Keratinocyte (primary cell): ENCODE results near the gene TIMM22. TPM values are rescaled to one million over a fixed set of nuclear protein-coding genes. Genes with fewer than 3 reads are reported as not detected.

Source experiments
- DNase-seq: peaks from one replicate; pipeline ENCODE4 v3.0.0-alpha.2; 2011; ENCODE audit warnings: low read depth, missing footprints, low spot score
- FAIRE-seq: peaks from 2 replicates; lab custom pipeline; 2011; peaks lifted over from hg19 to GRCh38; lab: Jason Lieb, UNC
- H2AFZ ChIP-seq: 2 replicates; pipeline ENCODE4 v1.6.0; 2012; ENCODE audit warnings: low read length, control low read depth, inconsistent platforms; ENCODE audit not compliant: control insufficient read depth
- H3K27ac ChIP-seq: 2 replicates; pipeline ENCODE4 v1.5.1; 2011; ENCODE audit warnings: low read length; ENCODE audit not compliant: control insufficient read depth, insufficient read depth
- H3K27me3 ChIP-seq: 3 replicates; pipeline ENCODE4 v1.6.0; 2011; ENCODE audit warnings: low read length; ENCODE audit not compliant: control insufficient read depth, insufficient read depth; ENCODE audit errors: extremely low read depth
- H3K36me3 ChIP-seq, 2 experiments: 2 replicates in 1 of 2; 3 replicates in 1 of 2; pipeline ENCODE4 v1.5.1; 2011; ENCODE audit warnings: low read length in 2 of 2, mild to moderate bottlenecking in 1 of 2; ENCODE audit not compliant: control insufficient read depth in 2 of 2, insufficient read depth in 2 of 2; ENCODE audit errors: extremely low read depth in 1 of 2
- H3K4me1 ChIP-seq: 3 replicates; pipeline ENCODE4 v1.5.1; 2011; ENCODE audit warnings: low read length; ENCODE audit not compliant: control insufficient read depth, insufficient read depth; ENCODE audit errors: extremely low read depth
- H3K4me2 ChIP-seq: 3 replicates; pipeline ENCODE4 v1.6.0; 2011; ENCODE audit warnings: low read depth, low read length; ENCODE audit not compliant: control insufficient read depth, insufficient read depth; ENCODE audit errors: extremely low read depth
- H3K4me3 ChIP-seq, 3 experiments: fragments of 200-600 bp in 1 of 3; sonication (generic) in 1 of 3; 2 replicates in 2 of 3; 3 replicates in 1 of 3; pipeline ENCODE4 v1.5.1; 2011 to 2016; ENCODE audit warnings: low read length in 3 of 3, mild to moderate bottlenecking in 3 of 3, control low read depth in 2 of 3, inconsistent platforms in 1 of 3, low read depth in 1 of 3, mixed read lengths in 1 of 3, mixed run types in 1 of 3, moderate library complexity in 1 of 3; ENCODE audit not compliant: control insufficient read depth in 2 of 3, insufficient read depth in 2 of 3; ENCODE audit errors: extremely low read depth in 1 of 3
- H3K79me2 ChIP-seq: 2 replicates; pipeline ENCODE4 v1.6.0; 2012; ENCODE audit warnings: low read length; ENCODE audit not compliant: control insufficient read depth, insufficient read depth
- H3K9ac ChIP-seq: 3 replicates; pipeline ENCODE4 v1.6.0; 2011; ENCODE audit warnings: low read length; ENCODE audit not compliant: control insufficient read depth, insufficient read depth; ENCODE audit errors: extremely low read depth
- H3K9me1 ChIP-seq: 3 replicates; pipeline ENCODE4 v1.6.0; 2011; ENCODE audit warnings: low read length; ENCODE audit not compliant: control insufficient read depth, insufficient read depth; ENCODE audit errors: extremely low read depth
- H3K9me3 ChIP-seq: 2 replicates; pipeline ENCODE4 v1.5.1; 2012; ENCODE audit warnings: low read depth, low read length; ENCODE audit not compliant: control insufficient read depth
- H4K20me1 ChIP-seq: 3 replicates; pipeline ENCODE4 v1.6.0; 2011; ENCODE audit warnings: low read length; ENCODE audit not compliant: control insufficient read depth, insufficient read depth; ENCODE audit errors: extremely low read depth
- CTCF ChIP-seq, 3 experiments: IDR thresholded peaks in 1 of 3; conservative IDR thresholded peaks in 1 of 3; optimal IDR thresholded peaks in 1 of 3; 2 replicates in 2 of 3; 3 replicates in 1 of 3; pipeline versions ENCODE3 to v1.5.1; 2011; ENCODE audit warnings: low read length in 3 of 3, mild to moderate bottlenecking in 3 of 3, moderate library complexity in 2 of 3, control low read depth in 1 of 3, inconsistent platforms in 1 of 3; ENCODE audit not compliant: insufficient read depth in 2 of 3; ENCODE audit errors: extremely low read depth in 1 of 3
- EZH2 ChIP-seq: IDR thresholded peaks from one replicate; pipeline ENCODE4 v1.6.1; 2012; ENCODE audit warnings: inconsistent platforms, mild to moderate bottlenecking, low read length, moderate library complexity
- dilution Hi-C: fragments of 300-500 bp; cut with MboI; formaldehyde crosslinking; loops from one replicate; pipeline ENCODE4 v1.7.0; 2020; ENCODE audit warnings: low sequenced_read_pairs; ENCODE audit not compliant: extremely low pct_ligation_motif_present
- polyA plus RNA-seq, 5 experiments: library from polyadenylated mRNA; depleted of rRNA in 3 of 5; stranded (reverse) in 3 of 5; stranded (forward) in 1 of 5; unstranded in 1 of 5; fragments of >200 nt; gene quantifications; 1 replicate in 1 of 5; 2 replicates in 3 of 5; 3 replicates in 1 of 5; pipeline versions ENCODE4 v1.2.1 to v1.2.3, GENCODE V29; 2011 to 2012; ENCODE audit warnings: missing spikeins in 2 of 5, low read depth in 1 of 5, low replicate concordance in 1 of 5

Gene TIMM22
- polyA plus RNA-seq, 1 donor (not counting 4 experiments of a cell fraction or from before 2014, with no cell fraction given), result 14.4 TPM

GRCh38 chr17:1040216-1040600 lies 43.3 kb downstream of the TIMM22 start:
- dilution Hi-C loops, result no loop called here
- no peaks in the 10 kb centered on the region for H3K9me1 ChIP-seq
- H3K4me1 ChIP-seq, result no peaks in the 10 kb centered on the region
- H4K20me1 ChIP-seq, result no peaks in the 10 kb centered on the region
- H3K4me2 ChIP-seq, result no peak overlapping the region
- peaks cover 1 to 9% of the 10 kb centered on the region in 2 experiments for H3K36me3 ChIP-seq
- FAIRE-seq (no peak), DNase-seq (no peak)
- H3K27ac ChIP-seq, result no peak overlapping the region
- H3K27me3 ChIP-seq, result no peaks in the 10 kb centered on the region
- H3K79me2 ChIP-seq, result no peaks in the 10 kb centered on the region
- H3K9ac ChIP-seq, result no peak overlapping the region
- H3K4me3 ChIP-seq, result no peak overlapping the region
- no peak for TF ChIP-seq EZH2
- no peak for TF ChIP-seq CTCF (optimal IDR thresholded peaks at IDR 0.05 in 1 of 3, IDR thresholded peaks at IDR 0.05 in 1 of 3, conservative IDR thresholded peaks at IDR 0.05 in 1 of 3; ENCODE audit: extremely low read depth in 1 of 3, insufficient read depth in 2 of 3, low read length in 3 of 3)
- no peak overlapping the region for H2AFZ ChIP-seq
- peaks cover 2% of the 10 kb centered on the region for H3K9me3 ChIP-seq

- H3K4me3 ChIP-seq, result no peak overlapping the region
- H3K27me3 ChIP-seq, result no peaks in the 10 kb centered on the region
- peaks cover 2% of the 10 kb centered on the region for H3K9me3 ChIP-seq
- FAIRE-seq (no peak), DNase-seq (no peak)
- no peaks in the 10 kb centered on the region for H3K79me2 ChIP-seq
- no peaks in the 10 kb centered on the region for H3K9me1 ChIP-seq
- no peak overlapping the region for H2AFZ ChIP-seq
- H3K4me1 ChIP-seq, result no peaks in the 10 kb centered on the region
- H3K27ac ChIP-seq, result no peak overlapping the region
- H3K36me3 ChIP-seq, result peaks cover 4 to 9% of the 10 kb centered on the region in 2 experiments
- no peaks in the 10 kb centered on the region for H4K20me1 ChIP-seq
- dilution Hi-C loops, result no loop called here
- no peak overlapping the region for H3K4me2 ChIP-seq
- H3K9ac ChIP-seq, result no peak overlapping the region
- TF ChIP-seq CTCF (optimal IDR thresholded peaks at IDR 0.05 in 1 of 3, IDR thresholded peaks at IDR 0.05 in 1 of 3, conservative IDR thresholded peaks at IDR 0.05 in 1 of 3; ENCODE audit: extremely low read depth in 1 of 3, insufficient read depth in 2 of 3, low read length in 3 of 3) (no peak), EZH2 (no peak)
These were observed 44.8 kb downstream of the TIMM22 start for GRCh38 chr17:1041746-1042145.
